ENCODE results near the gene XRN2. TPM values are rescaled to one million over a fixed set of nuclear protein-coding genes. Genes with fewer than 3 reads are reported as not detected.

XRN2 gene
- total RNA-seq, 1 experiment from 2014 or later: 76.8 TPM

- H3K4me2 ChIP-seq (ENCODE audit: low read length): no peak overlapping the region
- no peak overlapping the region for H2AFZ ChIP-seq (ENCODE audit: low read length)
- ChIA-PET POLR2A (ENCODE audit: unreplicated experiment) (no interaction called here), CTCF (no interaction called here)
- no peaks in the 10 kb centered on the region; the same call in 1 of the 2 replicates for H3K79me2 ChIP-seq (ENCODE audit: low read length)
- no peak overlapping the region for H3K27ac ChIP-seq (ENCODE audit: low read length)
- H4K20me1 ChIP-seq (ENCODE audit: low read length): peaks cover 13% of the 10 kb centered on the region; the same call in 1 of the 2 replicates
- H3F3A ChIP-seq (ENCODE audit: low read length, unreplicated experiment): no peaks in the 10 kb centered on the region
- peaks cover 79% of the 10 kb centered on the region for H3K36me3 ChIP-seq (ENCODE audit: low read depth, low read length)
- H3K4me1 ChIP-seq (ENCODE audit: insufficient read depth, low read length): no peaks in the 10 kb centered on the region
- no peak overlapping the region for H3K4me3 ChIP-seq (ENCODE audit: low read length)
- intact Hi-C loops (cut with micrococcal nuclease): no loop called here
- H3K27me3 ChIP-seq (ENCODE audit: low read length): no peaks in the 10 kb centered on the region
- TF ChIP-seq EZH2 (IDR thresholded peaks at IDR 0.05; ENCODE audit: low read length, unreplicated experiment) (no peak), EZH2phosphoT487 (IDR thresholded peaks at IDR 0.05; ENCODE audit: borderline replicate concordance, low read length) (no peak), CTCF (conservative IDR thresholded peaks at IDR 0.05; ENCODE audit: low read depth, low read length) (no peak)
- H3K9me3 ChIP-seq (ENCODE audit: low read length): no peaks in the 10 kb centered on the region
- no peak overlapping the region for H3K9ac ChIP-seq (ENCODE audit: low read length)
- BruUV-seq (replicated peaks): no TSS peak
- ATAC-seq (no peak), DNase-seq (no peak)
- no peaks in the 10 kb centered on the region for H3K9me2 ChIP-seq (replicated peaks; ENCODE audit: low read length)
Observed at GRCh38 chr20:21338291-21338690, 35.2 kb downstream of the XRN2 start.

- H3K27ac ChIP-seq (ENCODE audit: low read length): no peak overlapping the region
- peaks cover 8% of the 10 kb centered on the region; the same call in 1 of the 2 replicates for H4K20me1 ChIP-seq (ENCODE audit: low read length)
- TF ChIP-seq EZH2 (IDR thresholded peaks at IDR 0.05; ENCODE audit: low read length, unreplicated experiment) (no peak), CTCF (conservative IDR thresholded peaks at IDR 0.05; ENCODE audit: low read depth, low read length) (no peak), EZH2phosphoT487 (IDR thresholded peaks at IDR 0.05; ENCODE audit: borderline replicate concordance, low read length) (no peak)
- no peaks in the 10 kb centered on the region for H3K9me3 ChIP-seq (ENCODE audit: low read length)
- DNase-seq (no peak), ATAC-seq (no peak)
- no peaks in the 10 kb centered on the region for H3K27me3 ChIP-seq (ENCODE audit: low read length)
- H2AFZ ChIP-seq (ENCODE audit: low read length): no peak overlapping the region
- H3K4me3 ChIP-seq (ENCODE audit: low read length): no peak overlapping the region
- no peaks in the 10 kb centered on the region for H3F3A ChIP-seq (ENCODE audit: low read length, unreplicated experiment)
- H3K4me2 ChIP-seq (ENCODE audit: low read length): no peak overlapping the region
- ChIA-PET CTCF (no interaction called here), POLR2A (ENCODE audit: unreplicated experiment) (no interaction called here)
- no peaks in the 10 kb centered on the region; the same call in 1 of the 2 replicates for H3K79me2 ChIP-seq (ENCODE audit: low read length)
- no peaks in the 10 kb centered on the region for H3K9me2 ChIP-seq (replicated peaks; ENCODE audit: low read length)
- H3K9ac ChIP-seq (ENCODE audit: low read length): no peak overlapping the region
- peaks cover 73% of the 10 kb centered on the region for H3K36me3 ChIP-seq (ENCODE audit: low read depth, low read length)
- BruUV-seq (replicated peaks): no TSS peak
- H3K4me1 ChIP-seq (ENCODE audit: insufficient read depth, low read length): no peaks in the 10 kb centered on the region
- intact Hi-C loops (cut with micrococcal nuclease): no loop called here
Observed at GRCh38 chr20:21339499-21339898, 36.4 kb downstream of the XRN2 start.

- Histone ChIP-seq H2AFZ (ENCODE audit: low read length) (no peak overlapping the region), H3K79me2 (ENCODE audit: low read length) (no peaks in the 10 kb centered on the region), H3K9me2 (replicated peaks; ENCODE audit: low read length) (no peaks in the 10 kb centered on the region), H3K4me1 (ENCODE audit: insufficient read depth, low read length) (no peaks in the 10 kb centered on the region), H3K9me3 (ENCODE audit: low read length) (no peaks in the 10 kb centered on the region), H3K4me3 (ENCODE audit: low read length) (no peak overlapping the region), H3K4me2 (ENCODE audit: low read length) (no peak overlapping the region), H3K36me3 (ENCODE audit: low read depth, low read length) (peaks cover 71% of the 10 kb centered on the region), H3F3A (ENCODE audit: low read length, unreplicated experiment) (no peaks in the 10 kb centered on the region), H3K27ac (ENCODE audit: low read length) (no peak overlapping the region), H3K9ac (ENCODE audit: low read length) (no peak overlapping the region), H4K20me1 (ENCODE audit: low read length) (0 out of 2 replicates have a peak, but pooled peaks cover 4% of the 10 kb centered on the region), H3K27me3 (ENCODE audit: low read length) (no peaks in the 10 kb centered on the region)
- ATAC-seq (no peak), DNase-seq (no peak)
- BruUV-seq (replicated peaks): no TSS peak
- ChIA-PET POLR2A (ENCODE audit: unreplicated experiment) (no interaction called here), CTCF (no interaction called here)
- no peak for TF ChIP-seq EZH2phosphoT487 (IDR thresholded peaks at IDR 0.05; ENCODE audit: borderline replicate concordance, low read length)
- TF ChIP-seq EZH2 (IDR thresholded peaks at IDR 0.05; ENCODE audit: low read length, unreplicated experiment): no peak
- TF ChIP-seq CTCF (conservative IDR thresholded peaks at IDR 0.05; ENCODE audit: low read depth, low read length): no peak
- intact Hi-C loops (cut with micrococcal nuclease): no loop called here
Observed at GRCh38 chr20:21340991-21341697, 38.0 kb downstream of the XRN2 start.

All from PC-3 (cell line).